K562 (cell line): ENCODE data around the gene MRPS31.
A peak's percentile ranks its signal among the peaks of the same experiment; 100 is the strongest.

ENCODE experiments used
- GTF2F1 ChIP-seq: IDR thresholded peaks from 2 replicates; pipeline ENCODE4 v1.6.1; 2011; ENCODE audit warnings: low read depth, low read length, improper control_type of control experiment
- JUNB ChIP-seq: fragments of 450-650 bp; formaldehyde crosslinking; conservative IDR thresholded peaks from 2 replicates; pipeline ENCODE4 v1.4.0; 2020; ENCODE audit warnings: mild to moderate bottlenecking
- RAD21 ChIP-seq, 2 experiments: fragments of 250-450 bp in 1 of 2; fragments of 450-650 bp in 1 of 2; sonication (Bioruptor Pico) in 1 of 2; formaldehyde crosslinking in 1 of 2; IDR thresholded peaks in 1 of 2; conservative IDR thresholded peaks in 1 of 2; 2 replicates each; pipeline versions ENCODE4 v1.4.0 to v1.8.0; 2020 to 2022; ENCODE audit warnings: mild to moderate bottlenecking in 2 of 2, moderate library complexity in 1 of 2
- TEAD4 ChIP-seq, 2 experiments: sonication (generic) in 1 of 2; formaldehyde crosslinking in 1 of 2; IDR thresholded peaks; 2 replicates each; pipeline versions ENCODE4 v1.6.1 to v1.8.0; 2012 to 2022; ENCODE audit warnings: borderline replicate concordance in 1 of 2, inconsistent platforms in 1 of 2, low read length in 1 of 2, mild to moderate bottlenecking in 1 of 2, missing genetic modification reagents in 1 of 2
- YY1 ChIP-seq, 3 experiments: IDR thresholded peaks; 2 replicates each; pipeline ENCODE4 v1.6.1; 2011; ENCODE audit warnings: low read length in 2 of 3, mild to moderate bottlenecking in 2 of 3, moderate library complexity in 2 of 3, borderline replicate concordance in 1 of 3, control low read depth in 1 of 3, low read depth in 1 of 3; ENCODE audit not compliant: insufficient read depth in 3 of 3, insufficient replicate concordance in 2 of 3, control insufficient read depth in 1 of 3, insufficient read length in 1 of 3; ENCODE audit errors: extremely low read depth in 1 of 3
- TF ChIP-seq, protein P1 (sequence below): fragments of 250-450 bp; sonication (Bioruptor Pico); IDR thresholded peaks from 2 replicates; pipeline ENCODE4 v1.5.0; 2020; ENCODE audit warnings: mild to moderate bottlenecking, borderline replicate concordance
- TF ChIP-seq, protein P2 (sequence below): sonication (generic); formaldehyde crosslinking; IDR thresholded peaks from 2 replicates; pipeline ENCODE4 v1.5.0; 2020; ENCODE audit warnings: missing genetic modification reagents

DNA sequence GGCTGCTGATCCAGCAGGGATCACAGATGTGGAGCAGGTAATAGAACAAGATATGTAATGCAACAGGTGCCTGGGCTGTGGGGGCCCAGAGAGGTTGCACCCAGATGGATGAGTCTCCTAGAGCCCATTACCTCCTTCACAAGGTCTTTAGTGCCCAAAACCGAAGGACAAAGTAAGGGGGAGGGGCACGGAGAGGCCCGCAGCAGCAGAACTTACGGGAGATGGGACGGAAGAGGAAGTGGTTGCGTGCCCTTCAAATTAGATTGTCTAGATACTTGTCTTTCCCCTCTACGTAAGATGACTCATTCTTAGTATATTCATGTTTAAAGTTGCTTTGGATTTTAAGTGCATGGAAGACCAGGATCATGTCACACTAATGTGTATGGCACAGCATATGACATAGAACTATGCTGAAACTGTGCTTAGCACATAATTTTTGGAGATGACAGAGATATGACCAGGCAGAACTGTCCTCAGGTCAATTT is 5.7 kb upstream of the MRPS31 start:
- TF ChIP-seq, protein P1, sequence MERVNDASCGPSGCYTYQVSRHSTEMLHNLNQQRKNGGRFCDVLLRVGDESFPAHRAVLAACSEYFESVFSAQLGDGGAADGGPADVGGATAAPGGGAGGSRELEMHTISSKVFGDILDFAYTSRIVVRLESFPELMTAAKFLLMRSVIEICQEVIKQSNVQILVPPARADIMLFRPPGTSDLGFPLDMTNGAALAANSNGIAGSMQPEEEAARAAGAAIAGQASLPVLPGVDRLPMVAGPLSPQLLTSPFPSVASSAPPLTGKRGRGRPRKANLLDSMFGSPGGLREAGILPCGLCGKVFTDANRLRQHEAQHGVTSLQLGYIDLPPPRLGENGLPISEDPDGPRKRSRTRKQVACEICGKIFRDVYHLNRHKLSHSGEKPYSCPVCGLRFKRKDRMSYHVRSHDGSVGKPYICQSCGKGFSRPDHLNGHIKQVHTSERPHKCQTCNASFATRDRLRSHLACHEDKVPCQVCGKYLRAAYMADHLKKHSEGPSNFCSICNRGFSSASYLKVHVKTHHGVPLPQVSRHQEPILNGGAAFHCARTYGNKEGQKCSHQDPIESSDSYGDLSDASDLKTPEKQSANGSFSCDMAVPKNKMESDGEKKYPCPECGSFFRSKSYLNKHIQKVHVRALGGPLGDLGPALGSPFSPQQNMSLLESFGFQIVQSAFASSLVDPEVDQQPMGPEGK (CRISPR knock-in tag) = no peak
- TF ChIP-seq RAD21 (CRISPR knock-in tag; conservative IDR thresholded peaks at IDR 0.05 in 1 of 2, IDR thresholded peaks at IDR 0.05 in 1 of 2) (no peak), YY1 (IDR thresholded peaks at IDR 0.05; ENCODE audit: borderline replicate concordance in 1 of 3, control insufficient read depth in 1 of 3, extremely low read depth in 1 of 3, insufficient read depth in 3 of 3, insufficient read length in 1 of 3, insufficient replicate concordance in 2 of 3, low read depth in 1 of 3, low read length in 2 of 3) (no peak), GTF2F1 (no peak), JUNB (CRISPR knock-in tag) (peak; percentile 46; the same call in 1 of the 2 replicates), TEAD4 (IDR thresholded peaks at IDR 0.05; ENCODE audit: low read length) (no peak), TEAD4 (CRISPR knock-in tag; IDR thresholded peaks at IDR 0.05; ENCODE audit: borderline replicate concordance) (no peak)
- TF ChIP-seq, protein P2, sequence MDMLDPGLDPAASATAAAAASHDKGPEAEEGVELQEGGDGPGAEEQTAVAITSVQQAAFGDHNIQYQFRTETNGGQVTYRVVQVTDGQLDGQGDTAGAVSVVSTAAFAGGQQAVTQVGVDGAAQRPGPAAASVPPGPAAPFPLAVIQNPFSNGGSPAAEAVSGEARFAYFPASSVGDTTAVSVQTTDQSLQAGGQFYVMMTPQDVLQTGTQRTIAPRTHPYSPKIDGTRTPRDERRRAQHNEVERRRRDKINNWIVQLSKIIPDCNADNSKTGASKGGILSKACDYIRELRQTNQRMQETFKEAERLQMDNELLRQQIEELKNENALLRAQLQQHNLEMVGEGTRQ (CRISPR knock-in tag) = no peak
